GM13977 (cell line): ENCODE data around the gene CDADC1.

ENCODE experiments used
- DNase-seq: peaks from one replicate; pipeline ENCODE4 v3.0.0; 2012; ENCODE audit warnings: low spot score
- CTCF ChIP-seq: IDR thresholded peaks from 2 replicates; pipeline ENCODE4 v1.5.1; 2012; ENCODE audit warnings: mild to moderate bottlenecking, control low read depth; ENCODE audit not compliant: insufficient read depth; ENCODE audit errors: extremely low read depth, missing control alignments
- in situ Hi-C: fragments of 300-500 bp; cut with MboI; formaldehyde crosslinking; loops from one replicate; pipeline ENCODE4 v1.12.0; 2022; ENCODE audit warnings: low sequenced_read_pairs, low pct_unique_long_range_greater_than_20kb, mixed read lengths, inconsistent platforms; ENCODE audit not compliant: unreplicated experiment

Gene CDADC1

GRCh38 chr13:49315756-49316482, 68.2 kb downstream of the CDADC1 start:
- DNase-seq: no peak
- no peak for TF ChIP-seq CTCF
- in situ Hi-C loops: loop anchor here (25.0 kb wide), 1 partner anchor 521 kb away; no protein-coding TSS in a partner anchor

- no peak for DNase-seq
- no peak for TF ChIP-seq CTCF
- in situ Hi-C loops: loop anchor here (25.0 kb wide), 1 partner anchor 518 kb away; no protein-coding TSS in a partner anchor
Observed at GRCh38 chr13:49319551-49319950, 71.8 kb downstream of the CDADC1 start.

GRCh38 chr13:49319951-49320350, 72.2 kb downstream of the CDADC1 start:
- in situ Hi-C loops: loop anchor here (25.0 kb wide), 1 partner anchor 517 kb away; no protein-coding TSS in a partner anchor

GRCh38 chr13:49320975-49321374, 73.2 kb downstream of the CDADC1 start:
- TF ChIP-seq CTCF: no peak
- in situ Hi-C loops: loop anchor here (25.0 kb wide), 1 partner anchor 516 kb away; no protein-coding TSS in a partner anchor
- DNase-seq: no peak

More at GRCh38 chr13:49319951-49320350, 72.2 kb downstream of the CDADC1 start:
- TF ChIP-seq CTCF: no peak
- no peak for DNase-seq

GRCh38 chr13:49322702-49323101, 75.0 kb downstream of the CDADC1 start:
- DNase-seq: no peak
- in situ Hi-C loops: loop anchor here (25.0 kb wide), 1 partner anchor 515 kb away; no protein-coding TSS in a partner anchor
- TF ChIP-seq CTCF: no peak

GRCh38 chr13:49323344-49323743, 75.6 kb downstream of the CDADC1 start:
- in situ Hi-C loops: loop anchor here (25.0 kb wide), 1 partner anchor 514 kb away; no protein-coding TSS in a partner anchor
- DNase-seq: no peak
- TF ChIP-seq CTCF: no peak
